Measurements from ENCODE around the gene VWF.

VWF gene

GRCh38 chr12:5908251-5908650 lies 216.2 kb downstream of the VWF start:
- H3K9ac ChIP-seq (ENCODE audit: low read length) = no peak overlapping the region
- no peak overlapping the region for H3K23ac ChIP-seq (ENCODE audit: low read length in 2 of 2)
- no peak overlapping the region for H4K91ac ChIP-seq (ENCODE audit: low read length)
- 77% methylated on average over 7 of the region's 7 CpGs for WGBS
- H3K27ac ChIP-seq (ENCODE audit: low read length, poor library complexity, severe bottlenecking) = no peak overlapping the region
- H3K36me3 ChIP-seq (ENCODE audit: control insufficient read depth in 1 of 2, insufficient read depth in 2 of 2, low read depth in 1 of 2, low read length in 2 of 2) = no peaks in the 10 kb centered on the region
- H3K4me3 ChIP-seq (ENCODE audit: insufficient read depth in 1 of 2, low read depth in 1 of 2, low read length in 2 of 2) = no peak overlapping the region
- no peak overlapping the region for H4K8ac ChIP-seq (ENCODE audit: low read length)
- H2AFZ ChIP-seq (ENCODE audit: low read depth, low read length) = no peak overlapping the region
- H3K79me1 ChIP-seq (replicated peaks; ENCODE audit: low read length, poor library complexity, severe bottlenecking) = no peaks in the 10 kb centered on the region
- H3K18ac ChIP-seq (ENCODE audit: low read depth in 1 of 2, low read length in 2 of 2) = no peak overlapping the region
- H2AK5ac ChIP-seq (ENCODE audit: low read length, severe bottlenecking) = no peak overlapping the region
- H3K4me2 ChIP-seq (ENCODE audit: low read length, poor library complexity, severe bottlenecking) = no peak overlapping the region
- H3K14ac ChIP-seq (ENCODE audit: low read length in 2 of 2) = no peak overlapping the region
- H3K27me3 ChIP-seq (ENCODE audit: control insufficient read depth in 1 of 2, insufficient read depth in 1 of 2, low read length in 2 of 2) = peaks cover 44 to 47% of the 10 kb centered on the region in 2 experiments
- peaks cover 3% of the 10 kb centered on the region for H3K9me3 ChIP-seq (ENCODE audit: control insufficient read depth, low read length)
- H3K4ac ChIP-seq (ENCODE audit: low read depth in 1 of 2, low read length in 2 of 2) = no peak overlapping the region
- H2BK5ac ChIP-seq (ENCODE audit: low read depth, low read length, poor library complexity, severe bottlenecking) = no peak overlapping the region
- DNase-seq = no peak
- H3K4me1 ChIP-seq (ENCODE audit: control insufficient read depth, insufficient read depth, low read depth, low read length) = no peaks in the 10 kb centered on the region
- H2BK12ac ChIP-seq (ENCODE audit: low read length in 2 of 2) = no peak overlapping the region
- no peak overlapping the region for H2BK120ac ChIP-seq (ENCODE audit: low read depth, low read length)
- no peak overlapping the region for H2BK15ac ChIP-seq (ENCODE audit: low read depth, poor library complexity, severe bottlenecking)

GRCh38 chr12:5907807-5908206 lies 216.7 kb downstream of the VWF start:
- H3K27ac ChIP-seq (ENCODE audit: low read length, poor library complexity, severe bottlenecking) = no peak overlapping the region
- no peak overlapping the region for H3K4ac ChIP-seq (ENCODE audit: low read depth in 1 of 2, low read length in 2 of 2)
- H2BK120ac ChIP-seq (ENCODE audit: low read depth, low read length) = no peak overlapping the region
- no peak overlapping the region for H3K4me2 ChIP-seq (ENCODE audit: low read length, poor library complexity, severe bottlenecking)
- no peak overlapping the region for H4K91ac ChIP-seq (ENCODE audit: low read length)
- DNase-seq = no peak
- H3K9ac ChIP-seq (ENCODE audit: low read length) = no peak overlapping the region
- H2AFZ ChIP-seq (ENCODE audit: low read depth, low read length) = no peak overlapping the region
- H3K9me3 ChIP-seq (ENCODE audit: control insufficient read depth, low read length) = peaks cover 3% of the 10 kb centered on the region
- no peak overlapping the region for H4K8ac ChIP-seq (ENCODE audit: low read length)
- H3K23ac ChIP-seq (ENCODE audit: low read length in 2 of 2) = no peak overlapping the region
- H2BK5ac ChIP-seq (ENCODE audit: low read depth, low read length, poor library complexity, severe bottlenecking) = no peak overlapping the region
- peaks cover 44 to 47% of the 10 kb centered on the region in 2 experiments for H3K27me3 ChIP-seq (ENCODE audit: control insufficient read depth in 1 of 2, insufficient read depth in 1 of 2, low read length in 2 of 2)
- H2BK15ac ChIP-seq (ENCODE audit: low read depth, poor library complexity, severe bottlenecking) = no peak overlapping the region
- H3K14ac ChIP-seq (ENCODE audit: low read length in 2 of 2) = no peak overlapping the region
- H3K18ac ChIP-seq (ENCODE audit: low read depth in 1 of 2, low read length in 2 of 2) = no peak overlapping the region
- 55% methylated on average over 9 of the region's 10 CpGs for WGBS
- no peak overlapping the region for H2BK12ac ChIP-seq (ENCODE audit: low read length in 2 of 2)
- no peaks in the 10 kb centered on the region for H3K36me3 ChIP-seq (ENCODE audit: control insufficient read depth in 1 of 2, insufficient read depth in 2 of 2, low read depth in 1 of 2, low read length in 2 of 2)
- H3K4me3 ChIP-seq (ENCODE audit: insufficient read depth in 1 of 2, low read depth in 1 of 2, low read length in 2 of 2) = no peak overlapping the region
- H2AK5ac ChIP-seq (ENCODE audit: low read length, severe bottlenecking) = no peak overlapping the region
- H3K79me1 ChIP-seq (replicated peaks; ENCODE audit: low read length, poor library complexity, severe bottlenecking) = no peaks in the 10 kb centered on the region
- H3K4me1 ChIP-seq (ENCODE audit: control insufficient read depth, insufficient read depth, low read depth, low read length) = no peaks in the 10 kb centered on the region

DNA sequence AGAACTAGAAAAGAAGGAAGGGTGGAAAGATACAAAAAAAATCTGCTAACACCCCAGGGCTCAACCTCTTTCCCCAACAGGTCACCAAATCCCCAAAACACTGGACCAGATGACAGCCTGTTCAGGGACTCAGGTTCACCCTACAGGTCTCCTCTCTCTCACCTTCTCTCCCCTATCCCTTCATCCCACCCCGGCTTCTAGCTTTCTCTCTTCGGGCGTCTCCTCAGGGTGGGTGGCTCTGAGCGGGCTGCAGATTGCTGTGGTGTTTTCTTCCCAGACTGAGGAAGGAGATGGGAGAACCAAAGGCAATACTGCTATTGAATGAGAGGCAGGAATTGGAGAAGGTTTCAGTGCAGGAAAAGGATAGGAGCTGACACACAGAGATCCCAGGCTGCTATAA lies 218.7 kb downstream of the VWF start:
- Histone ChIP-seq H2AFZ (ENCODE audit: low read depth, low read length) (no peak overlapping the region), H3K4me1 (ENCODE audit: control insufficient read depth, insufficient read depth, low read depth, low read length) (no peaks in the 10 kb centered on the region)

GRCh38 chr12:5904969-5905368 lies 219.5 kb downstream of the VWF start:
- Histone ChIP-seq H3K14ac (ENCODE audit: low read length in 2 of 2) (no peak overlapping the region), H2AFZ (ENCODE audit: low read depth, low read length) (no peak overlapping the region), H2BK5ac (ENCODE audit: low read depth, low read length, poor library complexity, severe bottlenecking) (no peak overlapping the region), H3K4ac (ENCODE audit: low read depth in 1 of 2, low read length in 2 of 2) (no peak overlapping the region), H3K18ac (ENCODE audit: low read depth in 1 of 2, low read length in 2 of 2) (no peak overlapping the region), H3K27ac (ENCODE audit: low read length, poor library complexity, severe bottlenecking) (no peak overlapping the region), H2BK15ac (ENCODE audit: low read depth, poor library complexity, severe bottlenecking) (no peak overlapping the region), H2BK120ac (ENCODE audit: low read depth, low read length) (no peak overlapping the region), H3K36me3 (ENCODE audit: control insufficient read depth in 1 of 2, insufficient read depth in 2 of 2, low read depth in 1 of 2, low read length in 2 of 2) (no peaks in the 10 kb centered on the region), H2BK12ac (ENCODE audit: low read length in 2 of 2) (no peak overlapping the region), H3K79me1 (replicated peaks; ENCODE audit: low read length, poor library complexity, severe bottlenecking) (no peaks in the 10 kb centered on the region), H3K9ac (ENCODE audit: low read length) (no peak overlapping the region), H4K8ac (ENCODE audit: low read length) (no peak overlapping the region), H3K4me2 (ENCODE audit: low read length, poor library complexity, severe bottlenecking) (no peak overlapping the region), H3K4me3 (ENCODE audit: insufficient read depth in 1 of 2, low read depth in 1 of 2, low read length in 2 of 2) (no peak overlapping the region), H3K9me3 (ENCODE audit: control insufficient read depth, low read length) (peaks cover 3% of the 10 kb centered on the region), H4K91ac (ENCODE audit: low read length) (no peak overlapping the region), H3K23ac (ENCODE audit: low read length in 2 of 2) (no peak overlapping the region), H2AK5ac (ENCODE audit: low read length, severe bottlenecking) (no peak overlapping the region), H3K4me1 (ENCODE audit: control insufficient read depth, insufficient read depth, low read depth, low read length) (no peaks in the 10 kb centered on the region), H3K27me3 (ENCODE audit: control insufficient read depth in 1 of 2, insufficient read depth in 1 of 2, low read length in 2 of 2) (peaks cover 38 to 44% of the 10 kb centered on the region in 2 experiments)
- DNase-seq = no peak
- WGBS = 90% methylated on average over 5 of the region's 6 CpGs

More for the DNA sequence above, 218.7 kb downstream of the VWF start:
- Histone ChIP-seq H2BK12ac (ENCODE audit: low read length in 2 of 2) (no peak overlapping the region), H2BK120ac (ENCODE audit: low read depth, low read length) (no peak overlapping the region), H3K4ac (ENCODE audit: low read depth in 1 of 2, low read length in 2 of 2) (no peak overlapping the region), H3K27ac (ENCODE audit: low read length, poor library complexity, severe bottlenecking) (no peak overlapping the region), H3K9ac (ENCODE audit: low read length) (no peak overlapping the region), H3K14ac (ENCODE audit: low read length in 2 of 2) (no peak overlapping the region), H4K91ac (ENCODE audit: low read length) (no peak overlapping the region), H3K4me2 (ENCODE audit: low read length, poor library complexity, severe bottlenecking) (no peak overlapping the region), H3K36me3 (ENCODE audit: control insufficient read depth in 1 of 2, insufficient read depth in 2 of 2, low read depth in 1 of 2, low read length in 2 of 2) (no peaks in the 10 kb centered on the region), H3K9me3 (ENCODE audit: control insufficient read depth, low read length) (peaks cover 3% of the 10 kb centered on the region), H3K79me1 (replicated peaks; ENCODE audit: low read length, poor library complexity, severe bottlenecking) (no peaks in the 10 kb centered on the region), H2AK5ac (ENCODE audit: low read length, severe bottlenecking) (no peak overlapping the region), H4K8ac (ENCODE audit: low read length) (no peak overlapping the region), H3K27me3 (ENCODE audit: control insufficient read depth in 1 of 2, insufficient read depth in 1 of 2, low read length in 2 of 2) (peaks cover 39% of the 10 kb centered on the region in 2 experiments), H3K23ac (ENCODE audit: low read length in 2 of 2) (no peak overlapping the region), H2BK15ac (ENCODE audit: low read depth, poor library complexity, severe bottlenecking) (no peak overlapping the region), H3K4me3 (ENCODE audit: insufficient read depth in 1 of 2, low read depth in 1 of 2, low read length in 2 of 2) (no peak overlapping the region), H2BK5ac (ENCODE audit: low read depth, low read length, poor library complexity, severe bottlenecking) (no peak overlapping the region), H3K18ac (ENCODE audit: low read depth in 1 of 2, low read length in 2 of 2) (no peak overlapping the region)
- no peak for DNase-seq
- WGBS = 87% methylated on average over 3 of the region's 4 CpGs

All from mesenchymal stem cell (in vitro differentiated cells and primary cell).